ENCODE results near the gene VAT1L. TPM values are rescaled to one million over a fixed set of nuclear protein-coding genes. Genes with fewer than 3 reads are reported as not detected.

The VAT1L gene
- total and polyA plus RNA-seq, 12 donors = 18.1 to 103 (median 38.2) TPM

GRCh38 chr16:77807021-77807420, 18.7 kb downstream of the VAT1L start:
- no peaks in the 10 kb centered on the region for H3K4me1 ChIP-seq (replicated peaks in 1 of 2)
- no peaks in the 10 kb centered on the region for H3K36me3 ChIP-seq (replicated peaks in 1 of 2)
- WGBS, 4 donors = 83 to 94% (median 88%) methylated on average over 1 of the region's 1 CpG
- no peaks in the 10 kb centered on the region for H3K27me3 ChIP-seq
- no peak overlapping the region for H3K4me3 ChIP-seq
- intact Hi-C loops (cut with DNase I) = no loop called here
- TF ChIP-seq, protein P1, sequence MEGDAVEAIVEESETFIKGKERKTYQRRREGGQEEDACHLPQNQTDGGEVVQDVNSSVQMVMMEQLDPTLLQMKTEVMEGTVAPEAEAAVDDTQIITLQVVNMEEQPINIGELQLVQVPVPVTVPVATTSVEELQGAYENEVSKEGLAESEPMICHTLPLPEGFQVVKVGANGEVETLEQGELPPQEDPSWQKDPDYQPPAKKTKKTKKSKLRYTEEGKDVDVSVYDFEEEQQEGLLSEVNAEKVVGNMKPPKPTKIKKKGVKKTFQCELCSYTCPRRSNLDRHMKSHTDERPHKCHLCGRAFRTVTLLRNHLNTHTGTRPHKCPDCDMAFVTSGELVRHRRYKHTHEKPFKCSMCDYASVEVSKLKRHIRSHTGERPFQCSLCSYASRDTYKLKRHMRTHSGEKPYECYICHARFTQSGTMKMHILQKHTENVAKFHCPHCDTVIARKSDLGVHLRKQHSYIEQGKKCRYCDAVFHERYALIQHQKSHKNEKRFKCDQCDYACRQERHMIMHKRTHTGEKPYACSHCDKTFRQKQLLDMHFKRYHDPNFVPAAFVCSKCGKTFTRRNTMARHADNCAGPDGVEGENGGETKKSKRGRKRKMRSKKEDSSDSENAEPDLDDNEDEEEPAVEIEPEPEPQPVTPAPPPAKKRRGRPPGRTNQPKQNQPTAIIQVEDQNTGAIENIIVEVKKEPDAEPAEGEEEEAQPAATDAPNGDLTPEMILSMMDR (IDR thresholded peaks at IDR 0.05) = no peak
- no peak for TF ChIP-seq POLR2A (IDR thresholded peaks at IDR 0.05)
- H3K9me3 ChIP-seq (replicated peaks in 1 of 3) = no peaks in the 10 kb centered on the region
- no peak overlapping the region for H3K27ac ChIP-seq
- no peak for DNase-seq

DNA sequence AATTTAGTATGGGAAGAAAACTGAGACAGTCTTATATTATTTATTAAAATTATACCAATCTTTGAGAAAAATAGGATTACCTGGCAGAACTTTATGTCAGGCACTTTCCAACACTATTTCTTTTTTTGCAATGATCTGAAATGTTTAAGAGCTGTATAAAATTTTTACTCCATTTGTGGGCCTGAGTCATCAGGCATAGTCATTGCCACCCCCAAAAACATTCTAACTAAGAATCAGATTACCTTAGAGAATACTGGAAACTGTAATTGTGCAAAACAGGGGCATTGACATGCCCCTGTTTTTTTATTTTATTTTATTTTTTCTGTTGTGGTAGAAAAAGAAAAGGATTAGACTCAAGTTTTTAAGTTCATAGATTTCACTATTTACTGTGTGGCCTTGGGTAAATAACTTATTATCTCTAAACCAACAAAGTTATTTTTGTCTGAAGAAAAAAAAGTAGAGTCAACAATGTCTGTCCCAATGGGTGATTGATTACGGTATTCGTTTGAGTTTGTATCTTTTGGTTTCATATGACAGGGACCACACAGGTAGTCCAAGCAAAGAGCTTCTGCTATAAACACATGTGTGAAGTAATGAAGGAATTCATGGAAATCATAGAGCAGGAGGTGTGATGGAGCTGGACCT, 24.6 kb downstream of the VAT1L start:
- DNase-seq = no peak
- no peaks in the 10 kb centered on the region for H3K36me3 ChIP-seq (replicated peaks in 1 of 2)
- 24 to 44% (median 34%) methylated on average over 2 of the region's 2 CpGs for WGBS, 4 donors
- H3K9me3 ChIP-seq (replicated peaks in 1 of 3) = no peaks in the 10 kb centered on the region
- H3K4me3 ChIP-seq = no peak overlapping the region
- TF ChIP-seq, protein P1 (IDR thresholded peaks at IDR 0.05) = no peak
- no peak for TF ChIP-seq POLR2A (IDR thresholded peaks at IDR 0.05)
- H3K27me3 ChIP-seq = no peaks in the 10 kb centered on the region
- H3K4me1 ChIP-seq (replicated peaks in 1 of 2) = peaks cover 0 to 8% of the 10 kb centered on the region in 2 donors
- no peak overlapping the region for H3K27ac ChIP-seq
- intact Hi-C loops (cut with DNase I) = no loop called here

GRCh38 chr16:77816293-77816692, 27.9 kb downstream of the VAT1L start:
- Histone ChIP-seq H3K27me3 (no peaks in the 10 kb centered on the region), H3K4me3 (no peak overlapping the region), H3K9me3 (replicated peaks in 1 of 3) (no peaks in the 10 kb centered on the region), H3K27ac (no peak overlapping the region), H3K36me3 (replicated peaks in 1 of 2) (no peaks in the 10 kb centered on the region), H3K4me1 (replicated peaks in 1 of 2) (peaks cover 0 to 8% of the 10 kb centered on the region in 2 donors)
- DNase-seq = peak in 1 of 7 donors; percentile 52
- intact Hi-C loops (cut with DNase I) = no loop called here
- TF ChIP-seq, protein P1 (IDR thresholded peaks at IDR 0.05) = no peak
- TF ChIP-seq POLR2A (IDR thresholded peaks at IDR 0.05) = no peak

DNA sequence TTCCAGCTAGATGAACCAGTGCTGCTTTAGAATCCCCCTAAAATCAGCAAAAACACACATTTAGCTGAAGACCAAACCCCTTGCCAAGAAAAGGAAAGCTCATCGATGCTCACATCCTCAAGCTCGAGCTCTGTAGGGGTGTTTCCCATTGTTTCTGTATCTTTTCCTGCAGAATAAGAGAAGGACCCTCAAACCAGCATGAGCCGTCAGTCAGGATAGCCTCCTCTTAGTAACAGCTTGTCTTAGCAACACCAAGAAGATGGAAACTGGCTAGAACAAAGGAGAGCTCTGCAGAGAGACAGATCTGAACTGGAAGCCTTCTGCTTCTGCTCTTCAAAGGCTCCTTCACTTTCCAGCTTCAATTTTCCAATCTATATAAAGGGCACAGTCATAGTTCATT, 32.0 kb downstream of the VAT1L start:
- H3K27ac ChIP-seq = no peak overlapping the region
- WGBS, 4 donors = 72 to 90% (median 78%) methylated on average over 3 of the region's 3 CpGs
- H3K9me3 ChIP-seq (replicated peaks in 1 of 3) = no peaks in the 10 kb centered on the region
- no peaks in the 10 kb centered on the region for H3K4me1 ChIP-seq (replicated peaks in 1 of 2)
- H3K27me3 ChIP-seq = no peaks in the 10 kb centered on the region
- intact Hi-C loops (cut with DNase I) = no loop called here
- H3K4me3 ChIP-seq = no peak overlapping the region
- DNase-seq = no peak
- H3K36me3 ChIP-seq (replicated peaks in 1 of 2) = no peaks in the 10 kb centered on the region
- TF ChIP-seq, protein P1 (IDR thresholded peaks at IDR 0.05) = no peak
- TF ChIP-seq POLR2A (IDR thresholded peaks at IDR 0.05) = no peak

Measured in adrenal gland (tissue), 12 donors.